GM23248 (cell line): ENCODE measurements around the gene IRF9.

Experiments
- EZH2 ChIP-seq: fragments of 200-600 bp; sonication (generic); IDR thresholded peaks from 2 replicates; pipeline ENCODE4 v1.6.1; 2018; ENCODE audit warnings: antibody characterized with exemption, mild to moderate bottlenecking; ENCODE audit not compliant: insufficient read depth, poor library complexity, severe bottlenecking
- EZH2phosphoT487 ChIP-seq: fragments of 200-600 bp; sonication (generic); IDR thresholded peaks from 2 replicates; pipeline ENCODE4 v1.6.1; 2018; ENCODE audit warnings: antibody characterized with exemption, moderate library complexity, mild to moderate bottlenecking, low read depth; ENCODE audit not compliant: insufficient read depth

- no peak for TF ChIP-seq EZH2
- TF ChIP-seq EZH2phosphoT487, result no peak
Measured at GRCh38 chr14:24198814-24199524, 37.9 kb downstream of the IRF9 start.
